ENCODE results near the gene PCNX4.
A peak's percentile ranks its signal among the peaks of the same experiment; 100 is the strongest.

The PCNX4 gene

DNA sequence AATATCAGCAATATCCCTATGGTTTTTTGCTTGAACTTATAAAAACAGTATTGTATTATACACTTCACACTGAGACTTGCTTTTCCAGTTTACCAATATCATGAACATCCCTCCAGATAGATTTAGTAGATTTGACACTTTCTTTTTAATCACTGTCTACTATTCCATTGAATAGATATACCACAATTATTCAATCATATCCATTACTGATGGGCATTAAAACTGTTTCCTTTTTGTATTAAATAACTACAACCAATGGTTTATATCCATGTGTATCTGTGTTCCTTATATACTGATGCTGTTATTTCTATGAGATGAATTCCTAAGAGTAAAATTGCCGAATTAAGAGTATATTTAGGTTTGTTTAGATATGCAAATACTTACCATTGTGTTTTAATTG lies 86.4 kb downstream of the PCNX4 start:
- DNase-seq: no peak

- no peak for DNase-seq
Observed at GRCh38 chr14:60178820-60179219, 87.1 kb downstream of the PCNX4 start.

DNA sequence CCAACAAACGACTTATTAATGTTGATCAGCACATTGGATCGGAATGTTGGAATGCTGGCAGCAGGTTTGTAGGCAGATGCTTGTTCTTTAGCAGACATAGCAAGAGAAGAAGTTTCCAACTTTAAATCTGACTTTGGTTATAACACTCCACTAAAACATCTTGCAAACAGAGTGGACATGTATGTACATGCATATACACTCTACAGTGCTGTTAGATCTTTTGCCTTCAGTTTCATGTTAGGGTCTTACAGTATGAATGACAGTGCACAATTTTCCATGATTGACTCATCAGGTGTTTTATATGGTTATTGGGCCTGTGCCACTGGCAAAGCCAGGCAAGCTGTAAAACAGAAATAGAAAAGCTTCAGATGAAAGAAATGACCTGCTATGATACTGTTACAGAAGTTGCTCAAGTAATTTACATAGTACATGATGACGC lies 87.7 kb downstream of the PCNX4 start:
- DNase-seq: no peak

DNA sequence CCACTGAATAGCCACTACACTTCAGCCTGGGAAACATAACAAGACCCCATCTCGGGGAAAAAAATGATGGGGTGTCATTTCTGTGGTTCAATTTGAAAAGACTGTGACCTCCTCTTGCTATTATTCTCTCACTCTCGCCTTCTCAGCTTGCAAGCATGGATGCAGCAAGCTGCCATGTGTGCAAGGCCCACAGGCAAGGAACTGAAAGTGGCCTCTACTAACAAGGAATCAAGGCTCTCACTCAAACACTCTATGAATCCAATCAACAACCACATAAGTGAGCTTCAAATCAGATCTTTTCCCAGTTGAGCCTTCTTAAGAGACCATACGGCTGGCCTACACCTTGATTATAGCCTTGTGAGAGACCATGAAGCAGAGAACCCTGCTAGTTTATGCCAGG lies 91.4 kb downstream of the PCNX4 start:
- no peak for DNase-seq

GRCh38 chr14:60183741-60184140 lies 92.0 kb downstream of the PCNX4 start:
- DNase-seq: peak; percentile 23

GRCh38 chr14:60184146-60184904 lies 92.6 kb downstream of the PCNX4 start:
- peak; percentile 77 for DNase-seq

- DNase-seq: peak; percentile 11
Observed at GRCh38 chr14:60184905-60185555, 93.3 kb downstream of the PCNX4 start.

DNA sequence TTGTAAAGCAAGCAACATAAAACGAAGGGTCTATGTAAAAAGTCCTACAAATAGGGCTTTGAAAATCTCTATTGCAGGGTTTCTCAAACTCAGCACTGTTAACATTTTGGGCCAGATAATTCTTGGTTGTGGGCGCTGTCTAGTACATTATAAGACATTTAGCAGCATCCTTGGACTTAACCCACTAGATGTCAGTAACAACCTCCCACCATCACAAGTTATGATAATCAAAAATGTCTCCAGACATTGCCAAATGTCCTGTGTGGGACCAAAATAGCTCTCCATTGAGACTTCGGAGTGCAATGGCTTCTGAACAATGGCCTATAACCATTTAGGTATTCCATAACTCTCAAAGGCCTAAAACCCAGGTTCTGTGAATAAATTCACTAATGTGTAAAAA lies 96.4 kb downstream of the PCNX4 start:
- DNase-seq: peak; percentile 4

DNA sequence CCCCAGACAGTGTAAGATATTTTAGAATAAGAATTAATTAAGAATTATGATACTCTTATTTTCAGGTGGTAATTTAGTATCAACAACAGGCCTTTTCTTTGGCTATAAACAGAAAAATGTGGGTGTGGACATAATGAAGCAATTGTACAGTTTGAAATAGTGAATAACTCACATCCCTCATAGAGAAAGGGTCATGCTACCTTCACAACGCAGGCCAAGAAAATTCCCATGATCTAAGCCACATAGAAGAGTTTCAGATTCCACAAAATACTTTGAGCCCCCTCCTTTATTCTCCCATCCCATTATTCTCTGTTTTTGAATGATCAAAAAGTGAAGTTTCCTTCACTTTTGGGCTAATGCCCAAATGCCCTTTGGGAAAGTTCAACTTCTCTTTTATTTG lies 97.0 kb downstream of the PCNX4 start:
- DNase-seq: no peak

DNA sequence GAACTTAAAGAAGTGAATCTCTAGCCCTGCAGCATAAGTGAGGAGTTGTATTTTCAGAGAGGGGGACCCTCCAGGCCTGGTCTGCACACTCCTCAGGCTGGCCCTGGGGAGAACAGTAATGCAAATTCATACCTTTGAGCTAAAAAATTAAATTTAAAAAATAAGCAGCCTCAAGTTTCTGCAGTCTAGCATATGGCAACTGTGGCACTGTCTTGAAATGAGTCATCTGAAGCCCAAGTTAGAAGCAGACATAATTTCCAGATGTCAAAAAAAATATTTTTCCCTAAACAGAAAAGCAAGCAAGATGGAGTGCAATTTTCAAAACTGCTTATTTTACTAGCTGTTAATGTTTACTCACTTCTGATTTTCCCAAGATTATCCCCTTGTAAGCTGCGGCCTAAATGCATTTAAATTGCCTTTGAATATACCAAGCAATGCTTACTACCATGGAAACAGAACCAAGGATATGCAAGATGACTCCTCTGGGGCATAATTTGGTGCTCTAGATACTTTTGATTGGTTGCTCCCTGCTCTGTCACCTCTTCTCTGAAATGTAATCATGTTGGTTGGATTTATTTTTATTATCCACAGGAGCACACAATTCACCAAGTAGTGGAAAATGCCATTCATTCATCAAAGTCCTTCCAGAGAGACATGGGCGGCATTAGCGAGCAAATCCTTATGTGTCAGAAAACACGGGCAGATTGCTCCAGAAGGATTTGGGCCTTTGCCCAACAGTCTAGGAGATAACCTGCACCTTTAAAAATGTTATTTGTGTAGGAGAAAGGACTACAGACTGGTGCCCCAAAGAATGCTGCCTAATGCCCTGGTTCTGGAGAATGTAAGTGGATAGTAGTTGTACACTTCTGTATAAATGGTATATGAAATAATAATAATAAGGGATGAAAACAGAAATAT lies 98.5 kb downstream of the PCNX4 start:
- DNase-seq: no peak

DNA sequence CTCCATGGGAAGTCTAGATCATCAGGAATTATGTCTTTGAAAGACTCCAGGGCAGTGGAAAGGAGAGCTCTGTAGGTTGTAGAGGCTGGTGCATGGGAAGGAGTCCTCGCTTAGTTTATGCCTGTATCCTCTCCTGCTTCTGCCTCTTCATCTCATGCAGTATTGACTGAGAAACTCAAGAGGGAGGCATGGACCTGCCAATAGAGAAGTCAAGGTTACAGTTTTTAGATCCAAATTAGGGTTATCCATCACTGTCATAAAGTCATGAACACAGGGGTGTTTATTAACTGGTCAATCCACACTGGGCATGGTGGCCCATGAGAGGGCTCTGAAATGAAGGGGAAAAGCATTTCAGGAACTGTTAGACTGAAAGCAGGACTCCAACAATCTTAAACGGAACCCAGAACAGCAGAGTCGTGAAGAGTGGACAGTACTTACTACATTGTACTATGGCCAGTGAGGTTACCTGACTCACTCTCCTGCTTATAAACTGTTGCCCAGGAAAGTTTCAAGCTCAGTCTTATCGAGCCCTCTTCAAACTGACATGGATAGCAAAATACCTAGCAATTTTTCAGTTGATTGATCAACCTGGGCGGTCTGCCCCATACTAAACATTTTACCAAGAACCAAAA lies 103.6 kb downstream of the PCNX4 start:
- DNase-seq: no peak

- no peak for DNase-seq
Observed at GRCh38 chr14:60196291-60196690, 104.6 kb downstream of the PCNX4 start.

GRCh38 chr14:60197629-60198303 lies 106.0 kb downstream of the PCNX4 start:
- DNase-seq: peak; percentile 14

DNA sequence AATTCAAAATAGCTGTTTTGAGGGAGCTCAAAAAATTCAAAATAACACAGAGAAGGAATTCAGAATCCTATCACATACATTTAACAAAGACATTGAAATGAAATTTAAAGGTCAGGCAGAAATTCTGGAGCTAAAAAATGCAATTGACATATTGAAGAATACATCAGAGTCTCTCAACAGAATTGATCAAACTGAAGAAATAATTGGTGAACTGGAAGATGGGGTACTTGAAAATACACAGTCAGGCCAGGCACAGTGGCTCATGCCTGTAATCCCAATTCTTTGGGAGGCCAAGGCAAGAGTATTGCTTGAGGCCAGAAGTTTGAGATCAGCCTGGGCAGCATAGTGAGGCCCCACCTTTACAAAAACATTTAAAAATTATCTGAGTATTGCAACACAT lies 107.6 kb downstream of the PCNX4 start:
- no peak for DNase-seq

GRCh38 chr14:60204104-60204842 lies 112.5 kb downstream of the PCNX4 start:
- no peak for DNase-seq

- no peak for DNase-seq
Observed at GRCh38 chr14:60204843-60205774, 113.4 kb downstream of the PCNX4 start.

DNA sequence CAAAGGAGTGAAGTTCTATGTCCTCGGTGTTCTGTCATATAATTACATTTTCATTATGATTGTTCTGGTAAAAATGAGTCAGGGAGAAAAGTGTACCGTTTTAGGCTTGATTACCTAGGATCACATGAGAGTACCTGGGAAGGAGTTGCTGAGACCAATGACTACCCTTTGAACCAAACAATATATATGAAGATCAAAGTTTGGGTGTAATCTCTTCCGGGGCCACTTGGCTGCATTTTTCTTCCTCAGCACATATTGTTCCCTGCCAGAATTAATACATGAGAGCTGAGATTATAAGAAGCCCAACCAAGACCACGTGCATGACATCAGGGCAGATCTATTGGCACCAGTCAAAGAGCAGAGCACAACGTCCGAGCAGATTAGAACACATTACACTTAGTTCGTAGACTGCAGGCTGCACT lies 114.5 kb downstream of the PCNX4 start:
- DNase-seq: no peak

DNA sequence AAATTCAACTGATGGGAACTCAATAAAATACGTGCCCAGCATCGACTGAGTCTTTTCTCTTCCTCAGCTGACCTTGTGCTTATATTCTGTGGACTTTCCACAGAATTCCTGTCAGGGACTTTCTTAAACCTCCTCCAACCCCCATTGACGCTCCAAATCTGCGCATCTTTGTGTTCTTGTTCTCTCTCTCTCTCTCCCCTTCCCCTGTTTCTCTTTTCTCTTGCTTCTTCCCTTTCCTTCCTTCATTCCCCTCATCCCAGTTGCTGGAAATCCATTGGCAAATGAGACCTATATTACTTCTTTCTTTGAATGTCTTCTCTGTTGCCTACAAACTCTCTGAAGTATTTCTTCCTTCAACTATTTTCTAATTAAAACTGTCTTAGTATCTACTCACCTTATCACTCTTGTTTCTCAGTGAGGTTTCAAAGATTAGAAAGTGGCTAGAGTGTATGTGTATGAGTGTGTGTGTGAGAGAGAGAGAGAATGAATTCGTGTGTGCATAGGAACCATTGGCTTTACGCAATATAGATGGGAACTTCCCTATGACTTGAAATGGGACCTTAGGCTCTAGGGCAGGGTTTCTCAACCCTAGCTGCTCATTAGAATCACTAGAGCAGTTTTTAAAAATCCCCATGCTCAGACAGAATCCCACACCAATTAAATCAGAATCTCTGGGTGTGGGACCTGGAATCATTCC lies 115.3 kb downstream of the PCNX4 start:
- DNase-seq: no peak

GRCh38 chr14:60210703-60211102 lies 119.0 kb downstream of the PCNX4 start:
- DNase-seq: no peak

DNA sequence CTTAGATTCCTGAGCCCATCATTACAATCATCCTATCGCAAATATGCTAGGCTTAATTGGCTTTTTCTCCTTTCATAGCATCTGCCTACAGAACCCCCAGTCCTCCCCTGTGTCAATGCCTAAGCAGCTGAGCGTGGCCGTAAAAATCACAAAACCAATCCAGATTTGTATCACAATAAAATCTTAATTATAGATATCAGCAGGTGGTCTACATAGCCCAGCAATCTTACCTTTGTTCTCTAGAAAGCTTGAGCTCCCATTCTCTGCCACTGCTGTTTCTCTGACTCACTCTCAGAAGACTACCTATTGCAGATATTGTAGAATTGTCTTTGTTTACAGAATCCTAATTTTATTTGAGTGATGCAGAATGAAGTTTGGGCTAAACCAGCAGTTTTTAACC lies 119.4 kb downstream of the PCNX4 start:
- no peak for DNase-seq
